ENCODE data around the gene WASHC1.
"Not testable (repeated sequence)": the region's sequence is repeated elsewhere in the genome, so short reads cannot be mapped to it uniquely, and the experiment has no call there.

WASHC1 gene

DNA sequence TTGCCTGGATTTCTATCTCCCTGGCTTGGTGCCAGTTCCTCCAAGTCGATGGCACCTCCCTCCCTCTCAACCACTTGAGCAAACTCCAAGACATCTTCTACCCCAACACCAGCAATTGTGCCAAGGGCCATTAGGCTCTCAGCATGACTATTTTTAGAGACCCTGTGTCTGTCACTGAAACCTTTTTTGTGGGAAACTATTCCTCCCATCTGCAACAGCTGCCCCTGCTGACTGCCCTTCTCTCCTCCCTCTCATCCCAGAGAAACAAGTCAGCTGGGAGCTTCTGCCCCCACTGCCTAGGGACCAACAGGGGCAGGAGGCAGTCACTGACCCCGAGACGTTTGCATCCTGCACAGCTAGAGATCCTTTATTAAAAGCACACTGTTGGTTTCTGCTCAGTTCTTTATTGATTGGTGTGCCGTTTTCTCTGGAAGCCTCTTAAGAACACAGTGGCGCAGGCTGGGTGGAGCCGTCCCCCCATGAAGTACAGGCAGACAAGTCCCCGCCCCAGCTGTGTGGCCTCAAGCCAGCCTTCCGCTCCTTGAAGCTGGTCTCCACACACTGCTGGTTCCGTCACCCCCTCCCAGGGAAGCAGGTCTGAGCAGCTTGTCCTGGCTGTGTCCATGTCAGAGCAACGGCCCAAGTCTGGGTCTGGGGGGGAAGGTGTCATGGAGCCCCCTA lies 15.0 kb downstream of the WASHC1 start:
- not testable (repeated sequence) for DNase-seq

DNA sequence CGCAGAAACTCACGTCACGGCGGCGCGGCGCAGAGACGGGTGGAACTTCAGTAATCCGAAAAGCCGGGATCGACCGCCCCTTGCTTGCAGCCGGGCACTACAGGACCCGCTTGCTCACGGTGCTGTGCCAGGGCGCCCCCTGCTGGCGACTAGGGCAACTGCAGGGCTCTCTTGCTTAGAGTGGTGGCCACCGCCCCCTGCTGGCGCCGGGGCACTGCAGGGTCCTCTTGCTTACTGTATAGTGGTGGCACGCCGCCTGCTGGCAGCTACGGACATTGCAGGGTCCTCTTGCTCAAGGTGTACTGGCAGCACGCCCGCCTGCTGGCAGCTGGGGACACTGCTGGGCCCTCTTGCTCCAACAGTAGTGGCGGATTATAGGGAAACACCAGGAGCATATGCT lies 18.1 kb downstream of the WASHC1 start:
- DNase-seq, result not testable (repeated sequence)

DNA sequence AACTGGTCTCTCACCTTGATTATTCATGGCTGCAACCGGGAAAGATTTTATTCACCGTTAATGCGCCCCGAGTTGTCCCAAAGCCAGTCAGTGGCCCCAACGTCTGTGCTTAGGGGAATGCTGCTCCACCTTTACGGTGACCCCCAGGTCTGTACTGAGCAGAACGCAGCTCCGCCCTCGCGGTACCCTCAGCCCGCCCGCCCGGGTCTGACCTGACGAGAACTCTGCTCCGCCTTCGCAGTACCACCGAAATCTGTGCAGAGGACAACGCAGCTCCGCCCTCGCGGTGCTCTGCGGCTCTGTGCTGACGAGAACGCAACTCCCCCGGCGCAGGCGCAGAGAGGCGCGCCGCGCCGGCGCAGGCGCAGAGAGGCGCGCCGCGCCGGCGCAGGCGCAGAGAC lies 18.6 kb downstream of the WASHC1 start:
- DNase-seq, result not testable (repeated sequence)

DNA sequence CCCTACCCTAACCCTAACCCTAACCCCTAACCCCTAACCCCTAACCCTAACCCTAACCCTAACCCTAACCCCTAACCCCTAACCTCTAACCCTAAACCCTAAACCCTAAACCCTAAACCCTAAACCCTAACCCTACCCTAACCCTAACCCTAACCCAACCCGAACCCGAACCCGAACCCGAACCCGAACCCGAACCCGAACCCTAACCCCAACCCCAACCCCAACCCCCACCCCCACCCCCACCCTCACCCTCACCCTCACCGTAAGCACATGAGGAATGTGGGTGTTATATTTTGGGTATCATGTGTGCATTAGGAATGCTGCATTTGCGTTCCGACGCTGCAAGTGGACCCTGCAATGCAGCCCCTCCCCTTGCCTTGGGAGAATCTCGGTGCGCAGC lies 19.0 kb downstream of the WASHC1 start:
- DNase-seq, result not testable (repeated sequence)

All from NCI-H1694 (cell line).